A549 (cell line): Measurements from ENCODE around the gene GALNT12. TPM values are rescaled to one million over a fixed set of nuclear protein-coding genes. Genes with fewer than 3 reads are reported as not detected.

Experiments used
- ATAC-seq, 2 experiments: fragments of 200-7000 bp in 1 of 2; fragments of >200 bp in 1 of 2; cut with Nextera tagmentation in 1 of 2; cut with Tn5 transposase in 1 of 2; 3 replicates each; pipeline versions ENCODE4 v1.8.0 to v1.9.1; 2018 to 2020; ENCODE audit warnings: mild to moderate bottlenecking in 1 of 2, moderate library complexity in 1 of 2
- CTCF ChIA-PET: fragments of 300-600 bp; sonication (Branson Sonifier 250); formaldehyde crosslinking; extraction: SDS; loops from one replicate; lab custom pipeline; 2021; ENCODE audit warnings: antibody characterized with exemption, inconsistent platforms; lab: Yijun Ruan, JAX
- POLR2A ChIA-PET: fragments of 350-600 bp; formaldehyde crosslinking; extraction: SDS; loops from one replicate; lab custom pipeline; 2021; ENCODE audit warnings: antibody characterized with exemption, inconsistent platforms; lab: Yijun Ruan, JAX
- DNase-seq, 2 experiments: peaks; one replicate each; pipeline versions ENCODE4 v3.0.0 to v3.0.0-alpha.2; 2011 to 2016; ENCODE audit warnings: low read depth in 1 of 2, low spot score in 1 of 2
- FAIRE-seq: peaks from 2 replicates; lab custom pipeline; 2011; peaks lifted over from hg19 to GRCh38; lab: Jason Lieb, UNC
- H3K27ac ChIP-seq, 2 experiments: fragments of >200 bp; sonication (Bioruptor Twin); formaldehyde crosslinking; 3 replicates each; pipeline ENCODE4 v1.5.1; 2016 to 2017
- H3K4me1 ChIP-seq: fragments of >200 bp; sonication (Bioruptor Twin); formaldehyde crosslinking; 3 replicates; pipeline ENCODE4 v1.6.1; 2016
- H3K4me2 ChIP-seq: fragments of >200 bp; sonication (Bioruptor Twin); formaldehyde crosslinking; 3 replicates; pipeline ENCODE4 v1.6.1; 2016
- H3K4me3 ChIP-seq: fragments of >200 bp; sonication (Bioruptor Twin); formaldehyde crosslinking; 3 replicates; pipeline ENCODE4 v1.5.1; 2016
- H3K9me3 ChIP-seq: fragments of >200 bp; sonication (Bioruptor Twin); formaldehyde crosslinking; 3 replicates; pipeline ENCODE4 v1.6.1; 2016
- CBX2 ChIP-seq: fragments of 200-600 bp; sonication (generic); IDR thresholded peaks from 2 replicates; pipeline ENCODE4 v1.6.1; 2016; ENCODE audit warnings: low read depth, mild to moderate bottlenecking, borderline replicate concordance
- EHF ChIP-seq: fragments of 250-450 bp; sonication (Bioruptor Pico); IDR thresholded peaks from 2 replicates; pipeline ENCODE4 v1.5.0; 2020; ENCODE audit warnings: mild to moderate bottlenecking
- ESRRA ChIP-seq: fragments of 150-350 bp; IDR thresholded peaks from 2 replicates; pipeline ENCODE4 v1.6.1; 2014; ENCODE audit warnings: mild to moderate bottlenecking, low read length, borderline replicate concordance
- HDAC2 ChIP-seq: fragments of 200-600 bp; sonication (generic); IDR thresholded peaks from 2 replicates; pipeline ENCODE4 v1.6.1; 2016
- HOXA7 ChIP-seq: fragments of 250-450 bp; sonication (Bioruptor Pico); IDR thresholded peaks from 2 replicates; pipeline ENCODE4 v1.5.0; 2020; ENCODE audit warnings: mild to moderate bottlenecking, moderate library complexity
- HOXB13 ChIP-seq: fragments of 250-450 bp; sonication (Bioruptor Pico); IDR thresholded peaks from 2 replicates; pipeline ENCODE4 v1.5.0; 2020; ENCODE audit warnings: low read depth, mild to moderate bottlenecking, moderate library complexity
- KDM5A ChIP-seq: fragments of 200-600 bp; sonication (generic); IDR thresholded peaks from 2 replicates; pipeline ENCODE4 v1.6.1; 2016; ENCODE audit warnings: antibody characterized with exemption, mild to moderate bottlenecking
- MAFK ChIP-seq: fragments of 450-650 bp; IDR thresholded peaks from 2 replicates; pipeline ENCODE4 v1.6.1; 2014; ENCODE audit not compliant: partially characterized antibody
- NFE2L2 ChIP-seq: fragments of 150-350 bp; conservative IDR thresholded peaks from 2 replicates; pipeline ENCODE4 v1.6.1; 2014; ENCODE audit warnings: low read length
- POLR2A ChIP-seq: IDR thresholded peaks from 2 replicates; pipeline ENCODE4 v1.6.1; 2012; ENCODE audit warnings: mild to moderate bottlenecking, low read length
- RCOR1 ChIP-seq: fragments of 150-350 bp; IDR thresholded peaks from 2 replicates; pipeline ENCODE4 v1.6.1; 2014; ENCODE audit warnings: antibody characterized with exemption, low read length, low read depth
- RFX5 ChIP-seq: fragments of 450-650 bp; IDR thresholded peaks from 2 replicates; pipeline ENCODE4 v1.7.1; 2014; ENCODE audit warnings: antibody characterized with exemption, mild to moderate bottlenecking, moderate library complexity
- RNF2 ChIP-seq: fragments of 200-600 bp; sonication (generic); IDR thresholded peaks from 2 replicates; pipeline ENCODE4 v1.6.1; 2016; ENCODE audit warnings: low read depth, mild to moderate bottlenecking, antibody characterized with exemption, moderate library complexity, borderline replicate concordance
- SREBF2 ChIP-seq: fragments of 450-650 bp; IDR thresholded peaks from 2 replicates; pipeline ENCODE4 v1.6.1; 2014; ENCODE audit warnings: mild to moderate bottlenecking, moderate library complexity
- TFCP2L1 ChIP-seq: fragments of 250-450 bp; sonication (Bioruptor Pico); IDR thresholded peaks from 2 replicates; pipeline ENCODE4 v1.5.0; 2021; ENCODE audit warnings: mild to moderate bottlenecking
- ZC3H11A ChIP-seq: fragments of 450-650 bp; IDR thresholded peaks from 2 replicates; pipeline ENCODE4 v1.6.1; 2014; ENCODE audit warnings: antibody characterized with exemption, mild to moderate bottlenecking
- ZFP36 ChIP-seq: fragments of 450-650 bp; IDR thresholded peaks from 2 replicates; pipeline ENCODE4 v1.6.1; 2014; ENCODE audit warnings: borderline replicate concordance; ENCODE audit not compliant: partially characterized antibody
- ZSCAN20 ChIP-seq: fragments of 250-450 bp; sonication (Bioruptor Pico); IDR thresholded peaks from 2 replicates; pipeline ENCODE4 v1.8.0; 2022; ENCODE audit warnings: mild to moderate bottlenecking, moderate library complexity
- WGBS: methylation state at CpG from one replicate; pipeline ENCODE4 v1.1.6; 2017; ENCODE audit errors: missing lambda C conversion rate; 5-methylcytosine and 5-hydroxymethylcytosine counted together
- polyA plus RNA-seq, 4 experiments: library from polyadenylated mRNA; depleted of rRNA in 3 of 4; stranded (reverse); fragments of >200 nt; fragmentation: RNase III in 1 of 4; extraction: RNeasy Plus Mini Kit Qiagen cat#74134 plus additional on column Dnase treatment in 1 of 4; gene quantifications; 2 replicates in 3 of 4; 3 replicates in 1 of 4; pipeline ENCODE4 v1.2.3, GENCODE V29; 2011 to 2017
- TF ChIP-seq, protein P1 (sequence below): fragments of >200 bp; sonication (Bioruptor Twin); formaldehyde crosslinking; IDR thresholded peaks from 3 replicates; pipeline ENCODE4 v1.6.1; 2016
- TF ChIP-seq, protein P2 (sequence below): fragments of >200 bp; sonication (Bioruptor Twin); formaldehyde crosslinking; IDR thresholded peaks from 3 replicates; pipeline ENCODE4 v1.5.1; 2016
- TF ChIP-seq, protein P3 (sequence below): fragments of 200-600 bp; sonication (generic); IDR thresholded peaks from 2 replicates; pipeline ENCODE4 v1.6.1; 2016; ENCODE audit warnings: antibody characterized with exemption, mild to moderate bottlenecking, moderate library complexity
- TF ChIP-seq, protein P4 (sequence below): fragments of 250-450 bp; sonication (Bioruptor Pico); IDR thresholded peaks from 2 replicates; pipeline ENCODE4 v1.5.0; 2020; ENCODE audit warnings: low read depth, mild to moderate bottlenecking, moderate library complexity
- TF ChIP-seq, protein P5 (sequence below): fragments of 150-350 bp; IDR thresholded peaks from 2 replicates; pipeline ENCODE4 v1.6.1; 2014; ENCODE audit warnings: low read depth, mild to moderate bottlenecking, low read length

GALNT12 gene
- polyA plus RNA-seq, 2 of the 4 experiments (the other 2 are of a cell fraction): 3.2 to 7.3 TPM

DNA sequence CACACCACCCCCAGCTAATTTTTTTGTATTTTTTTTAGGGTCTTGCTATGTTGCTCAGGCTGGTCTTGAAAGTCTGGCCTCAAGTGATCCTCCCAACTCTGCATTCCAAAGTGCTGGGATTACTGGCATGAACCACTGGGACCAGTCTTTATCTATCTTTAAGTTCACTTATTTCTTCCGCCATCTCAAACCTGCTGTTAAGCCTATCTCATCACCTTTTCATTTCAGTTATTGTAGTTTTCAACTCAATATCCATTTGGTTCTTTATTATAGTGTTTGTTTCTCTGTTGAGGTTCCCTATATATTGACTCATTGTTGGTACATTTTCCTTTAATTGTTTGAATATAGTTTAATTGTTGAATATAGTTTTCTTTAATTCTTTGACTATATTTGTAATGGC is 48.1 kb downstream of the GALNT12 start:
- 86% methylated on average over 1 of the region's 1 CpG for WGBS
- TF ChIP-seq RNF2 (no peak), RFX5 (no peak), ESRRA (no peak), HOXA7 (CRISPR knock-in tag) (no peak)
- TF ChIP-seq, protein P1, sequence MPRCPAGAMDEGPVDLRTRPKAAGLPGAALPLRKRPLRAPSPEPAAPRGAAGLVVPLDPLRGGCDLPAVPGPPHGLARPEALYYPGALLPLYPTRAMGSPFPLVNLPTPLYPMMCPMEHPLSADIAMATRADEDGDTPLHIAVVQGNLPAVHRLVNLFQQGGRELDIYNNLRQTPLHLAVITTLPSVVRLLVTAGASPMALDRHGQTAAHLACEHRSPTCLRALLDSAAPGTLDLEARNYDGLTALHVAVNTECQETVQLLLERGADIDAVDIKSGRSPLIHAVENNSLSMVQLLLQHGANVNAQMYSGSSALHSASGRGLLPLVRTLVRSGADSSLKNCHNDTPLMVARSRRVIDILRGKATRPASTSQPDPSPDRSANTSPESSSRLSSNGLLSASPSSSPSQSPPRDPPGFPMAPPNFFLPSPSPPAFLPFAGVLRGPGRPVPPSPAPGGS: no peak
- TF ChIP-seq, all 56 proteins: peak for 0
- H3K27ac ChIP-seq: no peak overlapping the region
- FAIRE-seq (no peak), DNase-seq (no peak), ATAC-seq (no peak)
- POLR2A ChIA-PET: no interaction called here
- no peak overlapping the region for H3K4me3 ChIP-seq
- no peaks in the 10 kb centered on the region for H3K4me1 ChIP-seq
- CTCF ChIA-PET: no interaction called here
- H3K9me3 ChIP-seq: peaks cover 5% of the 10 kb centered on the region; the same call in 1 of the 3 replicates
- no peak overlapping the region for H3K4me2 ChIP-seq

DNA sequence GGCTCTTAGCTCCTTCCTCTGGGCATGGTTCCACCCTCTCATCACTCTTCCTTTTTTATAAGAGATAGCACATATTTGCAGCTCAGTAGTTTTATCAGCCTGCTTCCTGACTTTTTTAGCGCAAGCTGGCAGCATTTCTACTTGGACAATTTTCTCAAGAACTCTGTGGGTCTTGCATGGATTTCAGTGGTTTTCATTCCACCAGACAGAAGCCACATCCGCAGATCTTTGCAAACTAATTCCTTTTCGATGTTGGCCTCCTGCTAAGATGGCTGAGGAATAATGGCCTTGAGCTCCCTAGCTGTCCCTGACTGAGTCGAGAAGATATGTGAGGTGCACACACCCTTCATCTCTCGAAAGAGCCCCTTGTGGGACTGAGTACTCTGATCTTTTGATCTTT is 49.5 kb downstream of the GALNT12 start:
- Histone ChIP-seq H3K4me1 (peaks cover 4% of the 10 kb centered on the region; the same call in 1 of the 3 replicates), H3K27ac (no peak overlapping the region)
- WGBS: 22% methylated on average over 5 of the region's 5 CpGs
- no peak for FAIRE-seq
- no peak for TF ChIP-seq ZSCAN20
- TF ChIP-seq, protein P2, sequence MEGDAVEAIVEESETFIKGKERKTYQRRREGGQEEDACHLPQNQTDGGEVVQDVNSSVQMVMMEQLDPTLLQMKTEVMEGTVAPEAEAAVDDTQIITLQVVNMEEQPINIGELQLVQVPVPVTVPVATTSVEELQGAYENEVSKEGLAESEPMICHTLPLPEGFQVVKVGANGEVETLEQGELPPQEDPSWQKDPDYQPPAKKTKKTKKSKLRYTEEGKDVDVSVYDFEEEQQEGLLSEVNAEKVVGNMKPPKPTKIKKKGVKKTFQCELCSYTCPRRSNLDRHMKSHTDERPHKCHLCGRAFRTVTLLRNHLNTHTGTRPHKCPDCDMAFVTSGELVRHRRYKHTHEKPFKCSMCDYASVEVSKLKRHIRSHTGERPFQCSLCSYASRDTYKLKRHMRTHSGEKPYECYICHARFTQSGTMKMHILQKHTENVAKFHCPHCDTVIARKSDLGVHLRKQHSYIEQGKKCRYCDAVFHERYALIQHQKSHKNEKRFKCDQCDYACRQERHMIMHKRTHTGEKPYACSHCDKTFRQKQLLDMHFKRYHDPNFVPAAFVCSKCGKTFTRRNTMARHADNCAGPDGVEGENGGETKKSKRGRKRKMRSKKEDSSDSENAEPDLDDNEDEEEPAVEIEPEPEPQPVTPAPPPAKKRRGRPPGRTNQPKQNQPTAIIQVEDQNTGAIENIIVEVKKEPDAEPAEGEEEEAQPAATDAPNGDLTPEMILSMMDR: no peak
- no peak for TF ChIP-seq NFE2L2
- TF ChIP-seq RNF2: no peak
- TF ChIP-seq RFX5: no peak
- TF ChIP-seq CBX2: no peak
- no peak for TF ChIP-seq HOXB13
- TF ChIP-seq, protein P3, sequence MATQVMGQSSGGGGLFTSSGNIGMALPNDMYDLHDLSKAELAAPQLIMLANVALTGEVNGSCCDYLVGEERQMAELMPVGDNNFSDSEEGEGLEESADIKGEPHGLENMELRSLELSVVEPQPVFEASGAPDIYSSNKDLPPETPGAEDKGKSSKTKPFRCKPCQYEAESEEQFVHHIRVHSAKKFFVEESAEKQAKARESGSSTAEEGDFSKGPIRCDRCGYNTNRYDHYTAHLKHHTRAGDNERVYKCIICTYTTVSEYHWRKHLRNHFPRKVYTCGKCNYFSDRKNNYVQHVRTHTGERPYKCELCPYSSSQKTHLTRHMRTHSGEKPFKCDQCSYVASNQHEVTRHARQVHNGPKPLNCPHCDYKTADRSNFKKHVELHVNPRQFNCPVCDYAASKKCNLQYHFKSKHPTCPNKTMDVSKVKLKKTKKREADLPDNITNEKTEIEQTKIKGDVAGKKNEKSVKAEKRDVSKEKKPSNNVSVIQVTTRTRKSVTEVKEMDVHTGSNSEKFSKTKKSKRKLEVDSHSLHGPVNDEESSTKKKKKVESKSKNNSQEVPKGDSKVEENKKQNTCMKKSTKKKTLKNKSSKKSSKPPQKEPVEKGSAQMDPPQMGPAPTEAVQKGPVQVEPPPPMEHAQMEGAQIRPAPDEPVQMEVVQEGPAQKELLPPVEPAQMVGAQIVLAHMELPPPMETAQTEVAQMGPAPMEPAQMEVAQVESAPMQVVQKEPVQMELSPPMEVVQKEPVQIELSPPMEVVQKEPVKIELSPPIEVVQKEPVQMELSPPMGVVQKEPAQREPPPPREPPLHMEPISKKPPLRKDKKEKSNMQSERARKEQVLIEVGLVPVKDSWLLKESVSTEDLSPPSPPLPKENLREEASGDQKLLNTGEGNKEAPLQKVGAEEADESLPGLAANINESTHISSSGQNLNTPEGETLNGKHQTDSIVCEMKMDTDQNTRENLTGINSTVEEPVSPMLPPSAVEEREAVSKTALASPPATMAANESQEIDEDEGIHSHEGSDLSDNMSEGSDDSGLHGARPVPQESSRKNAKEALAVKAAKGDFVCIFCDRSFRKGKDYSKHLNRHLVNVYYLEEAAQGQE: no peak
- TF ChIP-seq TFCP2L1 (CRISPR knock-in tag): no peak
- no peak for TF ChIP-seq ZC3H11A
- TF ChIP-seq ZFP36: no peak
- TF ChIP-seq KDM5A: no peak
- no peak for TF ChIP-seq HOXA7 (CRISPR knock-in tag)
- TF ChIP-seq, all 56 proteins: peak for 0
- H3K4me2 ChIP-seq: no peak overlapping the region
- peaks cover 5% of the 10 kb centered on the region; the same call in 1 of the 3 replicates for H3K9me3 ChIP-seq
- DNase-seq (no peak), ATAC-seq (no peak)
- ChIA-PET CTCF (interaction anchor here (0.6 to 3.3 kb wide), 3 partner anchors 9 to 142 kb away, joined by 3 to 24 read pairs (median 4); no protein-coding TSS in a partner anchor), POLR2A (no interaction called here)
- H3K4me3 ChIP-seq: no peak overlapping the region

DNA sequence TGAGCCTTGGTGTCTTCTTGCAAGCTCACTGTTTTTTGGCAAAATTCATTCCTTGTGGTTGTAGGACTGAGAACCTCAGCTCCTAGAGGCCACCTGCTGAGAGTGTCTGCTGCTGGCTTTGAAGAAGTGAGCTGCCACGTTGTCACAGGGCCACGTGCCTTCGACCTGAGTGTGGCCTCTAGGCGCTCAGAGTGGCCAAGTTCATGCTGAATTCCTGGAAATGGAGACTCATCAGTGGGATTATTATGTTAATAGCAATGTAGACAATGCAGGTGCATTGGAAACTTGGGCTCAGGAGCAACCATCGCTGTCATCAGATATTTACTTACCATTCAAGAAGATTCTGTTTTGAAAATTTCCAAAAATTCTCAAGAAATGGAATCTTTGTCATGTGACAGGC is 52.5 kb downstream of the GALNT12 start:
- 23% methylated on average over 5 of the region's 5 CpGs for WGBS
- Histone ChIP-seq H3K4me1 (peaks cover 5% of the 10 kb centered on the region; the same call in 1 of the 3 replicates), H3K27ac (no peak overlapping the region), H3K4me2 (no peak overlapping the region), H3K4me3 (no peak overlapping the region), H3K9me3 (peaks cover 5% of the 10 kb centered on the region; the same call in 1 of the 3 replicates)
- ChIA-PET CTCF (interaction anchor here (1.4 to 7.4 kb wide), 4 partner anchors 36 to 286 kb away, joined by 3 to 35 read pairs (median 16); no protein-coding TSS in a partner anchor), POLR2A (no interaction called here)
- ATAC-seq: no peak
- FAIRE-seq: no peak
- DNase-seq: no peak
- TF ChIP-seq, protein P4, sequence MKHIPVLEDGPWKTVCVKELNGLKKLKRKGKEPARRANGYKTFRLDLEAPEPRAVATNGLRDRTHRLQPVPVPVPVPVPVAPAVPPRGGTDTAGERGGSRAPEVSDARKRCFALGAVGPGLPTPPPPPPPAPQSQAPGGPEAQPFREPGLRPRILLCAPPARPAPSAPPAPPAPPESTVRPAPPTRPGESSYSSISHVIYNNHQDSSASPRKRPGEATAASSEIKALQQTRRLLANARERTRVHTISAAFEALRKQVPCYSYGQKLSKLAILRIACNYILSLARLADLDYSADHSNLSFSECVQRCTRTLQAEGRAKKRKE (CRISPR knock-in tag): no peak
- TF ChIP-seq, protein P2: no peak
- TF ChIP-seq EHF (no peak), HDAC2 (no peak), MAFK (no peak), RCOR1 (no peak), SREBF2 (no peak), RNF2 (no peak), POLR2A (no peak)
- TF ChIP-seq, protein P5, sequence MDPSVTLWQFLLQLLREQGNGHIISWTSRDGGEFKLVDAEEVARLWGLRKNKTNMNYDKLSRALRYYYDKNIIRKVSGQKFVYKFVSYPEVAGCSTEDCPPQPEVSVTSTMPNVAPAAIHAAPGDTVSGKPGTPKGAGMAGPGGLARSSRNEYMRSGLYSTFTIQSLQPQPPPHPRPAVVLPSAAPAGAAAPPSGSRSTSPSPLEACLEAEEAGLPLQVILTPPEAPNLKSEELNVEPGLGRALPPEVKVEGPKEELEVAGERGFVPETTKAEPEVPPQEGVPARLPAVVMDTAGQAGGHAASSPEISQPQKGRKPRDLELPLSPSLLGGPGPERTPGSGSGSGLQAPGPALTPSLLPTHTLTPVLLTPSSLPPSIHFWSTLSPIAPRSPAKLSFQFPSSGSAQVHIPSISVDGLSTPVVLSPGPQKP: no peak
